HG02981 (cell line): ENCODE data around the gene CCL28.
"Not testable (repeated sequence)": the region's sequence is repeated elsewhere in the genome, so short reads cannot be mapped to it uniquely, and the experiment has no call there.

ENCODE experiments used
- ATAC-seq: cut with Tn5 transposase; IDR thresholded peaks from one replicate; pipeline ENCODE4 v1.9.1; 2021; ENCODE audit warnings: mild to moderate bottlenecking, moderate library complexity; ENCODE audit not compliant: unreplicated experiment

The CCL28 gene

DNA sequence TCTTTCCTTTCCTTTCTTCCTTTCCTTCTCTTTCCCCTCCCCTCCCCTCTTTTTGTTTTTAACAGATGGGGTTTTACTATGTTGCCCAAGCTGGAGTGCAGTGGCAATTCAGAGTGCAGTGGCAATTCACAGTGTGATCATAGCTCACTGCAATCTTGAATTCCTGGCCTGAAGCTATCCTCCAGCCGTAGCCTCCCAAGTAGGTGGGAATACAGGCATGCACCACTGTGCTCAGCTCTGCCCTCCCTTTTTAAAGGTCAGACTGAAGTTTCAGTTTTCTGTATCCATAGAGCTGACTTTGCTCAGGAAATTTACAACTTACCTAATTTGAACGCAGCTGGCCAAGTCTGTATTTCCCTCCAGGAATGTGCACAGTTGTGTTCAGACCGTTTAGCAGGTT lies 696 bp downstream of the CCL28 start:
- ATAC-seq: no peak

DNA sequence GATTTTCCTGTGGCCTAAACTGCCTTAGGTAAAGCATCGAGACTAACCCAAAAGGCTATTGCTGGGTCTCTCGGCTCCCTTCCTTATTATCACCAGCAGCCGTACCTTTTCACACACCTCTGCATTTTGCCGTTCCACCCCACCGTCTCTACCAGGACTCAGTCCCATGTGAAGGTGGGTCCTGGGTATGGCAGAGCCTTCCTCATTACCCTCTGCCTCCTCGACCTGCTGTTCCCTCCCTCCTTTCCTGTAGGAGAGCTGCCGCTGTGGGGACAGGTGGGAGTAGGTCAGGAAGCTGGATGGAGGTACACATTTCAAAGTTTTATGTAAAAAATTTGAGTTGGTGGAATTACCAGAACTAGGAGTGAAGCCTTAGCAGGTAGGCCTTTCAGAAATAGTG lies 1.8 kb downstream of the CCL28 start:
- ATAC-seq: no peak

DNA sequence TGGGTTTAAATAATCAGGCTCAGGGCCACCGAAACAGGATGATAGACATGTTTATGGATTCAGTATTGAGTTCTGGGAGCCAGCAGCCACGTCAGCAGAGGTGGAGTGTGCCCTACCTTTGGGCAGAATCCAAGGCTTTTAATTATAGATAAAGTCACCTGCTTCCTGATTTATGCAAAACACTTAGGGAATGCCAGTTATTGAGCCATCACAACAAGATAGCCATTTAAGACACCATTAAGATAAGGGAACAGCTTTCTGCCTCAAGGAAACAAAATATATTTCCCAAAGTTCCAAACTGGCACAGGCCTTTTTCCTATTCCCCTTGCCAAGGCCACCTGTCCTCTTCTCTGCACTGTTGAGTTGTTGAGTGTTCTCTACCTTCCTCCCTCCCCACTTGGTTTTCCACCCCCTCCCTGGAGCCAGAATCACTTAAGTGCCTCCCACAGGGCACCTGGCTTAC lies 2.4 kb downstream of the CCL28 start:
- no peak for ATAC-seq

DNA sequence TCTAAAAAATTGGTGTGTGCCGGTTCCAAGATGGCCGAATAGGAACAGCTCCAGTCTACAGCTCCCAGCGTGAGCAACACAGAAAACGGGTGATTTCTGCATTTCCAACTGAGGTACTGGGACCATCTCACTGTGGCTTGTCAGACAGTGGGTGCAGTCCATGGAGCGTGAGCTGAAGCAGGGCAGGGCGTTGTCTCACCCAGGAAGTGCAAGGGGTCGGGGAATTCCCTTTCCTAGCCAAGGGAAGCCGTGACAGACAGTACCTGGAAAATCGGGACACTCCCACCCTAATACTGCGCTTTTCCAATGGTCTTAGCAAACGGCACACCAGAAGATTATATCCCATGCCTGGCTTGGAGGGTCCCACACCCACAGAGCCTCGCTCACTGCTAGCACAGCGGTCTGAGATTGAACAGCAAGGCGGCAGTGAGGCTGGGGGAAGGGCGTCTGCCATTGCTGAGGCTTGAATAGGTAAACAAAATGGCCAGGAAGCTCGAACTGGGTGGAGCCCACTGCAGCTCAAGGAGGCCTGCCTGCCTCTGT lies 9.6 kb downstream of the CCL28 start:
- not testable (repeated sequence) for ATAC-seq

DNA sequence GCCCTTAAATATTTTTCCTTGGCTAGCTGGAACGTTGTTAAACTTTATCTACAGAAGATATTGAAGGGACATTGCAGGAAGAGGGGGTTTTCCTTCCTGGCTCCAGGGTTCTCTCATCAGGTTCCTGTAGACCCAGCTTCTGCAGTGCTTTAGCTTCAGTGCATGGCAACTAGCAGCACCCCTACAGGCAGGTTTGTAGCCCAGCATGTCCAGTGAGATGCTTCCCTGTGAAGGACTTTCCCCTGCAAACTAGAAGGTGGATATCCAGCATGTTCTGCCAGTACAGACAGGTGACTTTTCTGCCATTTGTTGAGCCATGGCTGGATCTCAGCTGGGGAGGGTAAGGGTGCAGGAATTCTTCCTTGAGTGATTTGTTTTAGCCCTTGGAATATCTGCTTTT lies 10.4 kb downstream of the CCL28 start:
- ATAC-seq: no peak

DNA sequence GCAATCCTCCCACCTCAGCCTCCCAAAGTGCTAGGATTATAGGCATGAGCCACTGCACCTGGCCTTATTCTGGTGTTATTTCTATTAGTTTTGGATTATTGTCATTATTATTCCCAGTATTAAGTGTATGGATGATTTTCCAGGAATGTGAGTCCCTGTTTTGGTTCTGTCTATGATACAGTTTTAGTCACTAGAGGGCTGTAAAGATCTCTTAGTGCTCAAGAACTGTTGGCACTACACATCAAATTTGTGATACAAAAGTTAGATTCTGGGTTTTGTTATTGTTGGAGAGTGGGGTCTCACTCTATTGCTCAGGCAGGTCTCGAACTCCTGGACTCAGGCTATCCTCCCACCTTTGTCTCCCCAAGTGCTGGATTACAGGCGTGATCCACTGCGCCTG lies 12.1 kb downstream of the CCL28 start:
- no peak for ATAC-seq

DNA sequence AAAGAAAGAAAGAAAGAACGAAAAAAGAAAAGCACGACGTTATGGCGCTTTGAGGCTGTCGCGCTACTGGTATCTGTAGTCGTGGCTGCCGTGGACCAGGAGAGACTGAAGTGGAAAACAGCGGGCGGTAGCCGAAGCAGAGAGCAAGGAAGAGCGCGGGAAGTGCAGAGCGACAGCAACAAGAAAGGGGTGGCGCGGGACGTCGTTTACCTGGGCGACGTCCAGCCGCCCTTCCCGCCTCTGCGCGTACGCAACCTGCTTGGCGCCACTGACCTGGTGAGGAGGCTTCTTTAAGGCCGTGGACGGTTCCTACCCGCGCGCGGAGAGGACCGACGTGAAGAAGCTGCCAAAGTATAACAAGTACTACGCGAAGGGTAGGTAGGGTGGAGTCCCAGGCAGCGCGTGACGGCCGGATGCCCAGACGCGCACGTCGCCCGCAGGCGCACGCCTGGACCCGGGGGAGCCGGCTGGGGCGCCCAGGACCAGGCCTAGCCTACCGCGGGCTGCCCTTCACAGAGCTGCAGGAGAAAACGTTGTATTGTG lies 15.4 kb downstream of the CCL28 start:
- ATAC-seq: peak; percentile 98

DNA sequence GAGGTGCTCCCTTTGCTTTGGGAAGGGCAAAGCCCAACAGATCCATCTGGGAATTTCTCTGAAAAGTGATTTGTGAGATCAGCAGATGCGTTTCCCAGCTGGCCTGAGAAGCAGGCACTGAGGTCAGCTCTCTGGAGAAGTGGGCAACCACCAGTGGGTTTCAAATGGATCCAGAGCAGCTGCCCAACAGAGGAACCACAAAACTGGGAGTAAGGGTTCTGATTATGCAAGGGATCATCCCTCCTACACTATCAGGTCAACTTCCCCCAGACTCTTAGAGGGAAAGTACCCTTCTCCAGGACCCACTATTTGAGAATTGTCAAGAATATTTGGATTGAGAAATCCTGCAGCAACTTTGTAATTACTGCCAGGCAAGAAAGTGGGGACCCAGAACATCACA lies 21.7 kb downstream of the CCL28 start:
- no peak for ATAC-seq

DNA sequence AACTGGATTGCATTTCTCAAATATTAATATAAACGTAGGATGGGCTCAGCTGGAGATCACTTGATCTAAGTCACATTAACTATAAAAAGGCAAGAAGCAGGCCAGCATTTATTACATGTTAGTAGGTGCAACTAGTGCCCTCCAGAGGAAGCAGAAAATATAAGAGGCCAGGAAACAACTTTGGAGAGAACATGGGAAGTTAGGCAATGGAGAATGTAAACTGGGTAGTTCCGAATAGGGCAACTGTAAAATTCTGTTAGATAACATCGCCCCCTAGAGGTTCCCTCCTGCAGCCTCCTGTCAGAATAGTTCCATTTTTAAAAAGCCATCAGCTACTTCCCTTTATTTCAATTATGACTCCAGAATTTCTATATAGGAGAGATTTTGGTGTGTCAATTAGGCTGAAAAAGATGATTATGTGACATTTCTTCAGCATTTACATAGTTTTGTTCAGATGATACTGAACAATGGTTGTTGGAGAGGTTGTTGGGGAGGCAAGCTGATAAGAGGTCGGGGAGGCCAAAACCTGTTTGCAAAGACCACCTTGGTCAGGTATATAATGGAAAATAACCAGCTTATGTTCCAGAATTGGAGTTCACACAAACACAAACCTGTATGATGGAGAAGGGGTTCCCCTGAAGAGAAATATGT lies 22.4 kb downstream of the CCL28 start:
- ATAC-seq: peak; percentile 53

DNA sequence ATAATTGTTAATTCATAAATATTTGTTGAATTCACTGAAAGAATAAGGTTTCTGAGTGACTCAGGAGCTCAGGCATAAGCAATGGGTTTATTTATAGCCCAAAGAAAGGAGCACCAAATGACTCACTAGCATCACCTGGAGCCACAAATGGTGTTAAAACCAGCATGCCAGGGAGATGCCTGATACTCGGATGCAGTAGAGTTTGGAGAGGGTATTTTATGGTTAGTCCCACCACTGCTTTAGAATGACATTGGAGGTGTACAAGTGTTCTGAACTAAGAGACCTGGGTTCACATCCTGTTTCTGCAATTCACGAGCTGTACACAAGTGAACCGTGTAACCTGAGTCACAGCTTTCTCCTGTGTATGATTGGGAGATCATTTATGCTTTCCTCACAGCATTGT lies 25.2 kb downstream of the CCL28 start:
- peak; percentile 62 for ATAC-seq

DNA sequence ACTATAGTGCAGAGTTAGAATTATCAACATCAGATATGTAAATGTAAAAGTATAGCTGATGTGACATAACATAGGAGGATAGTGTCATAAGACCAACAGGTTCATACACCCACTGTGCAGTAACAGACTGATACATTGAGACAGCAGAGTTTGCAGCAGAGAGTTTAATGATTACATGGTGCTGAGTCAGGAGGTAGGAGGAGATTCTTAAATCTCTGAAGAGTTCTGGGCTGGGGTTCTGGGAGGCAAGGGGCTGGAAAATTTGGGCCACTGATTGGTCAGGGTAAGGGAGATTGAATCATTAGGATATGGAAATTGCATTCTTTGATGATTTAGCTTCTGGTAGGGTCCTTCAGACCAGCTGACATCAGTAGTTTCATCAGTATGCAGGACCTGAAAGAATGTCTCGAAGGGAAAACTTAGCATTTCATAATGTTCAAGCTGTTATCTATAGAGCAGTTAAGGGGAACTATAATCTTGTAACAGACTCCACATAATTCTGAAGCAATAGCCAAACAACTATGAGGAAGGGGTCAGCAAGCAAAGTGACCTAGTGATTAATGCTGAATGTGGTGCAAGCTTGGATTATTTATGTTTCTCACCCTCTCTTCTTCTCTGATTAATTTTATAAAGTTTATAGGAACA lies 35.6 kb downstream of the CCL28 start:
- ATAC-seq: no peak

DNA sequence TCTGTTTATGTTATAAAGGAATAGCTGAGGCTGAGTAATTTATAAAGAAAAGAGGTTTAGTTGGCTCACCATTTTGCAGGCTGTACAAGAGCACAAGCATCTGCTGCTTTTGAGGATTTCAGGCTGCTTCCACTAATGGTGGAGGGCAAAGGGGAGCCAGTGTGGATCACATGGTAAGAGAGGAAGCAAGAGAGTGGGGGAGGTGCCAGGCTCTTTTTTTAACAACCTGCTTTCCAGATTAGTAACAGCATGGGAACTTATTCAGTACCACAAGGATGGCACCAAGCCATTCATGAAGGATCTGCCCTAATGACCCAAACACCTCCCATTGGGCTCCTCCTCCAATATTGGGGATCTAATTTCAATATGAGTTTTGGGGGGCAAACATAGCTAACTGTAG lies 40.4 kb downstream of the CCL28 start:
- no peak for ATAC-seq

DNA sequence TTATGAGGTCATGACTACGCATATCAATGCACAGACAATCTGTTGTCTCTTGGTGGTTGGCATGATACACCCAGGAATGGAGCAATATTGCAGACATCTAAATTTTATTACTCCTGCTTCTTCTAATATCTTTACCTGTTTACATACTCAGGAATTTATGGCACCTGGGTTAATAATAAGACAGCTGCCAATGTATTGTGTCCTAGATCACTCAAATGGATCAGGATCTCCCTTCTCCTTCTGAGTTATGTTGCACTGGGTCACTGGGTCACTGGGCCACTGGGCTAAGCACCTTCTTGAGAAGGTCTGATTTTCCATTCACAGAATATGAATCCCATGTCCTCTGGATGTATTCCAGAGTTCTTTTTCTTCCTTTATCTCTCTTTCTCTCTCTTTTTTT lies 41.8 kb downstream of the CCL28 start:
- ATAC-seq: no peak

DNA sequence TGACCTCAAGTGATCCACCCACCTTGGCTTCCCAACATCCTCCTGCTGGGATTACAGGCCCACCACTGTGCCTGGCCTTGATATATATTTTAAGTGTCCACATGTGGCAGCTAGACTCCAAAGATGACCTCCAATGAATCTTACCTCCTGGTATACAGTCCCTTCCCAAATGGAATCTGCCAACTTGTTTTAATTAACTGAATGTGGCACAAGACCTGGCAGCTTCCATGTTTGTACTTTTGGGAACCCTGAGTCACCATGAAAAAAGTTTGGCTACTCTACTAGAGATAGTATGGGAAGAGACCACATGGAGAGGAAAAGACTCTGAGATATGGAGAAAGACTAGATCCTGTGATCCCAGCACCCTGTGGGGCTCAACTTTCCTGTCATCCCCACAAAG lies 42.5 kb downstream of the CCL28 start:
- ATAC-seq: no peak

DNA sequence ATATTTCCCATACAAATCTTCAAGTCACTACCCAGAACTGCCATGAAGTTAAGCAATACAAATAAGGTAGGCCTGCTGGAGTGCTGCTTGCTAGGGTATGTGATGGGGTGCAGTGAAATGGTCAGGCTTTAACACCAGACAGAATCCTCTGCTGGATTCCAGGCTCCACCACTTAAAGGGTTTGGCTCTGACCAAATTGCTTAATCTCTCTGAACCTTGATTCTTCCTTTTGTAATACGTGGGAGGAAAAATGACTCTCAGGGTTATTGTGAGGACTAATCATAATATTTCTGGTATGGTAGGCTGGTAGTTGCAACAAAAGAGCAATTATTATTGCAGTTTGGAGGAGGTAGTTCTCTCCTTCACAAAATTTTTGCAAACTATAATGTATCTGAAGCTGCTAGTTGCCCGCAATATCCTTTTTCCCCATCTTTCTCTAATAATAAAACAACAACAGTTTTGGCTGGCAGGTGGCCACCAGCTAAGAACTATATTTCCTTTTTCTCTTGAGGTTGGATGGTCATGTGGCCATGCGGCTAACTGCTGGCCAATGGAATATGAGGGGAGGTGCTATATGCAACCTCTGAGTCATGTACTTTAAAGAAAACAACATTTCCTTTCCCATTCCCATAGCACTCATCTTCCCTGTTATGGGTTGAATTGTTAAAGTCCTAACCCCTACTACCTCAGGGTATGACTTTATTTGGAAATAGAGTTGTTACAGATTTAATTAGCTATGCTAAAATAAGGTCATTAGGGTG lies 44.1 kb downstream of the CCL28 start:
- ATAC-seq: no peak

DNA sequence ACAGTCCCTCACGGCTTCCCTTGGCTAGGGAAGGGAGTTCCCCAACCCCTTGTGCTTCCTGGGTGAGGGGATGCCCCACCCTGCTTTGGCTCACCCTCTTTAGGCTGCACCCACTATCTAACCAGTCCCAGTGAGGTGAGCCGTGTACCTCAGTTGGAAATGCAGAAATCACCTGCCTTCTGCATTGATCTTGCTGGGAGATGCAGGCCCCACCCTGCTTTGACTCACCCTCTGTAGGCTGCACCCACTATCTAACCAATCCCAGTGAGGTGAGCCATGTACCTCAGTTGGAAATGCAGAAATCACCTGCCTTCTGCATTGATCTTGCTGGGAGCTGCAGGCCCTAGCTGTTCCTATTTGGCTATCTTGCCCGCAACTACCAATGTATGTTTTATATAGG lies 44.7 kb downstream of the CCL28 start:
- ATAC-seq: no peak

DNA sequence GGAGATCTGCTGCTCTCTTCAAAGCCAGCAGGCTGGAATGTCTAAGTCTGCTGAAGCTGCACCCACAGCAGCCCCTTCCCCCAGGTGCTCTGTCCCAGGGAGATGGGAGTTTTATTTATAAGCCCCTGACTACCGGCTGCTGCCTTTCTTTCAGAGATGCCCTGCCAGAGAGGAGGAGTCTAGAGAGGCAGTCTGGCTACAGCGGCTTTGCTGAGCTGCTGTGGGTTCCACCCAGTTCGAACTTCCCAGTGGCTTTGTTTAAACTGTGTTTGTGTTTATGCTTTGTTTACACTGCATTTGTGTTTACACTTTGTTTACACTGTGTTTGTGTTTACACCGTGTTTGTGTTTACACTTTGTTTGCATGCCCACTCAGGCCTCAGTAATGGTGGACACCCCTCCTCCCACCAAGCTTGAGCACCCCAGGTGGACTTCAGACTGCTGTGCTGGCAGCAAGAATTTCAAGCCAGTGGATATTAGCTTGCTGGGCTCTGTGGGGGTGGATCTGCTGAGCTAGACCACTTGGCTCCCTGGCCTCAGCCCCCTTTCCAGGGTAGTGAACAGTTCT lies 45.4 kb downstream of the CCL28 start:
- ATAC-seq: not testable (repeated sequence)

DNA sequence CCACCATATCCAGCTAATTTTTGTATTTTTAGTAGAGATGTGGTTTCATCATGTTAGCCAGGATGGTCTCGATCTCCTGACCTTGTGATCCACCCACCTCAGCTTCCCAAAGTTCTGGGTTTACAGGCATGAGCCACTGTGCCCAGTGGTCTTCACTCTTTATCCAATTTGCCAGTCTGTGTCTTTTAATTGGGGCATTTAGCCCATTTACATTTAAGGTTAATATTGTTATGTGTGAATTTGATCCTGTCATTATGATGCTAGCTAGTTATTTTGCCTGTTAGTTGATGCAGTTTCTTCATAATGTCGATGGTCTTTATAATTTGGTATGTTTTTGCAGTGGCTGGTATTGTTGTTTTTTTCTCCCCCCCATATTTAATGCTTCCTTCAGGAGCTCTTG lies 47.0 kb downstream of the CCL28 start:
- not testable (repeated sequence) for ATAC-seq

DNA sequence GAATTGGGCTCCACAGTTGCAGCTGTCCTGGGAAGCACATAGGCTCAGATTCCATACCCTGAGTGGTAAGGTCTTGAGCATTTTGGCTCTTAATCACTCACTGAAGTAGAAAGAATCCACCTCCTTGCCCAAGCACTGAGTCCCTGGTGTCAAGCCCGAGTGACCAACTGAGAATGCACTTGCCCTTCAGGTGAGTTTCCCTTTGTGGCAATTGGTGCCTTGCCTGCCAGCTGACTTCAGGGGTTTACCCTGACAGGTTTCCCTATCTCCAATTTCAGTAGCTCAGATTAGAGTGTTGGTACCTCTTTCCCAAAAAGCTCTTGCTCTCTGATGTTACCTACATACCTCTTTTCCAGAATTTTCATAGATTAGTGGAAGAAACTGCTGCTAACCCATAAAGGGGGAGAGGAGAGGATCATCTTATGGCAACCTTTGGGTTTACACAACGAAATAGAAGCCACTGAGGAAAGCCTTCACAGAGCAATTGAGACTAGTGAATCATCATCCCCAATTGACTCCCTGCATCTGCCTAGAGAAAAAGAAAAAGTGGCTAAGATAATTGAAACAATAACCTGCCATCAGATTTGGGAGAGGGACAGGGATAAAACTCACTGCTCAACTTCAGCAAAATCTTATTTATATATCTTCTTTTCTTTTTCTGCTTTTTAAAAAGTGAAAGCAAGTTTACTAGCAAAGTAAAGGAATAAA lies 48.6 kb downstream of the CCL28 start:
- no peak for ATAC-seq

DNA sequence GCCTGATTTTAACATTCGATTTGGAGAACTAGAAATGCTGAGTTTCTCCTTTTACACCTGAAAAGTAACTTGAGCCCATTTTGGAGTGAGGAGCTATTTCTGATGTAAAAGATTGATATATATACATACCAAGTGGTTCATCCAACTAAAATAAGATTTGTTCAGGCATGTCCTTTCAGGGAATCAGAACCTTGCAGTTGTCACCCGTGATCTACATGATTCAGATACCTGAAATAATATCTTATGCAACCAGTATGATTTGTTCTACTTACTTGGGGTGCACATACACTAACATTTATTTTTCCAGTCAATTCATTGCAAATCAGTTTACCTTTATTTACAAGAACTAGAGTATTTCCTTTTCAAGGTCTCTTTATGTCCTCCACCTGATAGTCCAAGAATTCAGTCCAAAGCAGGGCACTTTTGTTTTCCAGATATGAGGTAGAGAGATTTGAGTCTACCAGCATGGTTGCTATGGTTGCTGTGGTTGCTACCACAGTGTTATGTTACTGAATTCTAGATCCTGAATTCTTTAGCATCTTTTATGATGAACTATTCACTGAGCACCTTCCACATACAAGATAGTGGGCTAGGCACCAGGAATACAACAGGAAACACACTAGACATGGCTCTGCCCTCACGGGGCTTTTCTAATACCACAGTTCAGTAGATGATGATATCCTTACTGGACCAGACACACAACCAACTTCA lies 49.3 kb downstream of the CCL28 start:
- ATAC-seq: no peak
